GM19463 (cell line): ENCODE measurements around the gene DDO.
"Not testable (repeated sequence)": the region's sequence is repeated elsewhere in the genome, so short reads cannot be mapped to it uniquely, and the experiment has no call there.

Source experiments
- ATAC-seq: cut with Tn5 transposase; IDR thresholded peaks from one replicate; pipeline ENCODE4 v1.9.1; 2021; ENCODE audit warnings: mild to moderate bottlenecking, moderate library complexity; ENCODE audit not compliant: unreplicated experiment

DDO gene

DNA sequence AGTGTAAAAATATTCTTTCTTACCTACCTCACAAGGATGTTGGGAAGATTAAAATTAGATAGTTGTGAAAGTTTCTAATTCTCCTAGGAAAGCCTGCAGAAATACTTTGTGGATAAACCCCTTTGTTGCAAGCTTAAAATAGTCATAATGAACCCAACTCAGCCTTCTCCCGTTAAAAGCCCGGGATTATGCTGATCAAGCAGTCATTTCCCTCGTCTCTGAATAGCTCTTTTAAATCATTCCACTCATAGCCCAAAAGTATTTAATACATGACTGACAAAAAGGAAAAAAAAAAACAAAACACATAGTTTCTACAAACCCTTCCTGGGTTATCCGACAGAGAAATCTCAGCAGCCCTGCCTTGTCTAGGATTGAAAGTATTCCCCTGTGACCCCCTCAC lies 46.3 kb downstream of the DDO start:
- ATAC-seq, result no peak

DNA sequence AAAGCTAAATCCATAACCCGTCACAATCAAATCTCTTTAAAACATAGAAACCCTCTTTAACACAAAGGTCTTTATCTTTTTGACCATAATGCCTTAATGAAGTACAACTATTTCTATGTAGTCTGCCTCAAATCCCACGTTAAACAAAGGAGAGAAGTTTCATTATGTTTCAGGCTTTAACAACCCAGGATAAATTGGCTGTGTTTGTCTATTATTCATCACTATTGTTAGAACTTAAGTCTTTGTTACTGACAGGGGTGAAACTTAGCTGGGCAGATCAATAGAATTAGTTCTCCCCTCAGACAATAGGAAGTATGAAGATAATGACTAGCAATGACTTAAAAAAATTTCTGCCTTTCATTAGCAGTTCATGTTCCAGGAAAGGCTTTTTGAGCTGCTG lies 47.1 kb downstream of the DDO start:
- ATAC-seq, result no peak

DNA sequence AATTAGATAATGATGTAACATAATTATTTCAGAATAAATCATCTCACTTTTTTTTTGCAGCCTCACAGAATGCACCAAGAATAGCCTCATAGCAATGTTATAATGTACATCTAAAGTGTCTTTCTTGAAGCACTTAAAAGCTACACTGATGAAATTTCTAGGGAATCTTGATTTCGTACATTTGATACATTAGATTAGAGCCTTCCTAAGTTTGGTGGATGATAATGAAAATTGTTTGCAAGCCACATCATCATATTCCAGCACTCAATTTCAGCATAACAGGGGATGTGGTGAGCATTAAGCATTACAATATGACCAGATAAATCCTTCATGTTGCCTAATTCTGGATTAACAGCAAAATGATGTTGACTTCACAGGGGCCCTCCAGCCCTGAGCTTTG lies 47.5 kb downstream of the DDO start:
- ATAC-seq, result no peak

DNA sequence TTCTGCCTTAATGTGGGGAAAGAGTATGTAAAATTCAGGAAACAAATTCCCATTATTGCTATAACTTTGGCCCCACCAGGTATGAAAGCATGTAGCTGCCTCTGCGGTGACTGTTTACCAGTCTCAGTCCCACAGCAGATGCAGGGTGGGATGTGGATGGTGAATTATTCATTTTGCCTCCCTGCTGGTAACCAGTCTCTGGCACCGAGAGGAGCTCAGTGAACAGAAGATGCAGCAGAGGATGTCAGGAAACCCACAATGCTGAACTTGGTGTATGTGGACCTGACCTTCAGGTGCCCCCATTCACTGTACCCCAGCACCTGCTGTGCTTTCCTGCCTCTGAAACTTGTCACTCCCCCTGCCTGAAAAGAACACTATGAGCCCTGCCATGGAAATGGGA lies 48.4 kb downstream of the DDO start:
- ATAC-seq, result no peak

DNA sequence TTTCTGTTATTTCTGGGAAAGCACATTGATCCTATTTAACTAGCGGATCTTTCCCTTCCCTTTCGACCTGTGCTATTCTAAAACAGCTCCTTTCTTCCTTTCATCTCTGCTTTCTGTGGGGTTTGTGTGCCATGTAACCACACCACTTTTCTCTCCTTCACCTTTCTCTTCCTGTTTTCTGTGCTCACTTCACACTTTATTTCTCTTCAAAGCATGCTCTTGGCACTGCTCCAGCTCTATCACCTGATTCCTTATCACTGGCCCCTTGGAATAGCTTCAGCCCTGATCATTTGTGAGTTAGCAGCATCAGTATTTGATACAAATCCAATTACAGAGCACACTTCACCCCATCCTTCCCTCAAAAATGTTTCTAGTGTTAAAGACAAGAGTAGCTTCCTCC lies 49.1 kb downstream of the DDO start:
- no peak for ATAC-seq

DNA sequence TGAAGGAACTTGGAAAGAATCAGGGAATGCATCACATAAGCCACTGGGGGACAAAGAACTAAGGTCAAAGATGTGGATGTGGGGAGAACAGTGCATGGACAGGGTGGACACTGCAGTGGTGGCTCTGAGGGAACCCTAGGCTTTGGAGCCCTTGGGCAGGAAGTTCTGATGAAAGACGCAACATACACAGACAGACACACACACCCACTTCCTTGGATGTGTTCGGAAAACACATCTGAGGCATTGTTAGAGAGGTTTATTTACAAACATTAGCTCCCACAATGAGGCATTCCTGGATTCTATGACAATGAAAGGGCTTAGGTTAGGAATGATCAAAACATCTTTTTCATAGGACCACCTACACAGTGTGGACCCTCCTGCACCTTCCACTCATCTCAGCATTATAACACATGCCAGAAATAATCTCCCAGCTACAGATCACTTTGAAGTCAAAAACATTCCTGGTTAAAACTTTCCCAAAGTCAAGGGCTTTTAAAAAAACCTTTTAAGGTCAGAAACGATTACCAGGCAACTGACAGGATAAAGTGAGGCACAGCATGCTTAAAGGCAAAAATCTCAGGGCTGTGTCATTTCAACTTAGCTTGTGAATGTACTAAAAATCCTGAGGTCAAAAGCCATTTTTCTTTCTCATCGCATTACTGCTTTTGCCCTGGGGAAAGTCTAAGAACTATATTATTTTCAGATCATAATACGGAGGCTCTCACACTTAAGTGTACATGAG lies 50.8 kb downstream of the DDO start:
- ATAC-seq, result no peak

DNA sequence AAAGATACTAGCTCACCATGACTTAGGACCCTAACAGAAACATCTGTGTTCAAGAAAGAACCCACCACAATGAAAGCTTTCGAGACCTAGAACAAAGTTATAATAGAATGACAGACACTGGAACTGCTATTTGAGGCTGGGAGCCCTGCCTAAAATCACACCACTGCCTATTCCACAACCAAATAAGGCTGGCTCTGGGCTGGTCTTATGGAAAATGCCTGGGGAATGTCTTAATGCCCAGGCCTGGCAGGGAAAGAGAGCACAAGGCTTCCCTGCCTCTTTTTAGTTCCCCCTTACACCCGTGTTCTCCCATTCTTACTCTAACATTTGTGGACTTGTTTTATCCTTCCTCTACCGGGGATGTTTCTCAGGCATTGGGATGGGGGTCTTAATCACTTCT lies 51.6 kb downstream of the DDO start:
- no peak for ATAC-seq

DNA sequence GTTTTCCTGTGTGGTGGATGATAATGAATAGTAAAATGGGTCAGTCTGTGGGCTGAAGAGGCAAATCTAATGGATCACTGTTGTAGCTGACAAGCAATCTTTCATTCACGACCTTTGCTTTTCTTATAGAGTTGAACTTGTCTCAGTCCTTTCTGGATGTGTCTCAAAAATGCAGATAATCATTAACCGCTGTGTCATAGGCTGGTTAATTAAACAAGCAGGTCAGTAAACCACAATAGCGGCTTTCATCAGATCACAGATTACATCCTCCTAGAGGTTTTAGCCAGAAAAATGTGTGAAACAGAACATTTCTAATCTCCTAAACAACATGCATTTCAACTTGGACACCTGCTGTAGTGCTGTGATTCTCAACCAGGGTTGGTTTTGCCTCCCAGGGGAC lies 54.7 kb downstream of the DDO start:
- ATAC-seq, result no peak

DNA sequence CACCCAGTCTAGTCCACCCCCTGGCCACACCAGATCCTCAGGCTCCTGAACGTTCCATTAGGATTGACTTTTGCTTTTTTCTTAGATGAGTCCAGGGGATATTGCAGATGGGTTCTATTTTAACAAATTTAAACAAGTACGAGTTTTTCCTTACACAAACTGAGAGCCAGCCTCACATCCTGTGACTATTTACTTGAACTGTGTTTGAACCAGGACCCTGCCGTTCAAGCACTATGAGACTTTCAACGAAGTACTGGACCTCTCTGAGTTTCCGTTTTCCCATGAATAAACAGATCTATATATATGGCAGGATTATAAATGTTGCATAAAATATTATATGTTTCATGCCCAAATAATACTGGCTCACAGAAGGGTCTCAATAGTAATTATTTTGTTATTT lies 55.8 kb downstream of the DDO start:
- no peak for ATAC-seq

DNA sequence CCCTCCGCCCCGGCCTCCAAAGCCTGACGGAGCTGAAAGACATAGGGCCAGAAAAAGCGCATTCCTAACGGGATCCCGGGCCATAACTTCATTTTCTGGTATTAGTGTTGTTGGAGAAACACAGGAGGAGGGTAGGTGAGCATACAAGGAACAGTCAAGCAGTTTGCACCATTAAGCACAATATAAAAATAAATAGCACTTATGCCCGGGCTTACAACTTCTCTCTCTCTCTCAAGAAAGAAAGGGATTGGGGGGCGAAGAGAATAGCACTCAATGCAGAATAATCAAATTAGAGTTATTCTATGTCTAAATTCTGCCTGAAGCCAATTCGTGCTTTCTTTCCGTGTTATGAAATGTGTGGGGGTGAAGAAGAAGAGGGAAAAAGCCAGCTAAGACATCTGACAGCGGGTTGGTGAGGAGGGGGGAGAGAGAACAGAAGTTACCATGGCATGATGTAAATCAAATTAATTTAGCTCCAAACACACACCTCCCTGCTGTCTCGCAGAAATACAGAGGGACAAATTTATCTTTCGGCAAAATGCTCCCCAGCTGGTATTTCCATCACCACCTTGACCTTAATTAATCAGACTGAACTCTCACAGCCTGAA lies 56.7 kb downstream of the DDO start:
- no peak for ATAC-seq

DNA sequence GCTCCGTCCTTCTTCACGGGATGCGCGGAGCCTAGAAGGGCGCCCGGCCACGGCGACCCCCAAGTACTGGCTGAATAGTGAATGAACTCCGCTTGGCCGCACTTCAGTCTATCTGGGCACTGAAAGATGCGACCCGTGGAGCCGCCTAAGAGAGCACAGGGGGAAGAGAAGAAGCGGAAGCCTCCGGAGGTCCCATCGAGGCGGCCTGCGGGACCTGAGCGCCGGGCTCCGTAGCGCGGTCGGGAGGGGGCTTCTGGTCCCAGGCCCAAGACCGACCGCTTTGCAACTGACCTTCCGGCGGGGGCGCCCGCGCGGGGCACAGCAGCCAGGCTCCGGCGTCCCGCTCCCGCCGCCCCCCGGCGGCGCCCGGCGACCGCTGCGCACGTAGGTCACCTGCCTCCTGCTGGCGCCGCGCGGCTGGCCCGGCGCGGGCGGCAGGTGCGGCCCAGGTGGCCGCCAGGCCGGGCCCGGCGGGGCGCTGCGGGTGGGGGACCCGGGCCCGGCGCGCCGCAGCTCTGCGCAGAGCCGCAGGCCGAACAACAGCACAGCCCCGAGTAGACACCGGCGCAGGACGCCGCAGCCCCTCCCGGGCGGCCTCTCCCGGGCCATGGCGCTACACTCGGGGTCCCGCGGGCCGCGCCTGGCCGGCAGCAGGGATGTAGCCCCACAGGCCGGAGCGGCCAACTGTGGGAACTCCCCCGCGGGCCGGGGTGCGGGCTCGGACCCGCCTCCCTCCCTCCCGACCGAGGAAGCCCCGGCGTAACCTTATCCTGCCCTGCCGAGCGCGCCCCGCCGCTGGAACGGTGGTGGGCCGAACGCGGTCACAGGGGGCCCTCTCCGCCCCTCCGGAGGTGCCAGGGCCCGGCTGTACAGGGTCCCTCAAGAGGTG lies 57.5 kb downstream of the DDO start, which contains the start of gene METTL24:
Gene METTL24 (minus strand): TSS at position 686 of the 889 bp plus-strand sequence. CDS start 77 bp downstream, at position 609.
- ATAC-seq, result no peak

DNA sequence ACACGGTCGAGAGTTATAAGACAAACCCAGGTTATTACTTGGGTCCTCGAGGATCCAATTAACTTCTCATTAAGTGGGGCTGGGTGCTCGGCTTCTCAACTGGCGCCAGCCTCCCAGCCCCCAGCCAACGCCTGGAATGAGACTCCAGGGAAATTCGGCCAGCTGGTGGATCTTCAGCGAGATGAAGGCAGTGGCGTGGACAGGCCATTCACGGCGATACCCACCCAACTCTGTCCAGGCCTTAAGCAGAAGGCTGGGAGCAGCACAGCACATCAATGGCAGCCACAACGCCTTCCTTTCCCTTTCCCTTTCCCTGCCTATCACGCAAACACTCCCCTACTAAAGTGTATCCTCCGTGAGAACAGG lies 58.1 kb downstream of the DDO start:
- no peak for ATAC-seq

DNA sequence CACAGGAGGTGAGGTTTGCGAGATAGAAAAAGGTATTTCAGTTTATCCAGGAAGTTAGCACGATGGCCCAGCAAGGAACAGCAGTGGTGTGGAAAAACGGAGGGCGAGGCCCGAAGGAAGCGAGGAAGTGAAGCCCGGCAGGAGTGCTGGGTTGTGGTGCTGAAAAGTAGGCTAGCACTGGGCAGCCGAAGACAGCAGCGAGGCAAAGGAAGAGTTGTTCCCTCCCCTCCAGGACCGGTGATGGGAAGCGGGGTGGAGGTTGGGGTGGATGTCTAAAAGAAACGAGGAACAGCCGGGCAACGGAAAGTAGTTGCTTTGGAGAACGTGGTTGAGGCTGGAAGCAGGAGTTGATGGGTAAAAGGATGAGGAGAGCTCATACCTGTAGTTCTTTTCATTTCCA lies 58.6 kb downstream of the DDO start:
- no peak for ATAC-seq

DNA sequence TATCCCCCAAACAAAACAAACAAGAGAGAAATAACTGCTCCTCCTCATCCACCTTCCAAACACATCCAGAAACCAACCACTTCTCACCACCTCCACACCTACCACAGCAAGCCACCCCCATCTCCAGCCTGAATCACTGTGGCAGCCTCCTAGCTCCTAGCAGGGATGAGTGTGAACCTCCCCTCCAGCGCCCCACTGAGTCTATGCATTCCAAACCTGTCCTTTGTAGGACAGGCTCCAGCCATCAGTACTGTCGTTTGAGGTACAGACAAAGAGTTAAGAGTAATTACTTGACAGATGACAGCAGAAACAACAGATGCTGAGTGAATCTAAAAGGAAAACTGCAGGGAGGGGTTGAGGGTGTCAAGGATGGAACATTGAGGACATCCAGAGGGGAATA lies 59.6 kb downstream of the DDO start:
- ATAC-seq, result no peak

DNA sequence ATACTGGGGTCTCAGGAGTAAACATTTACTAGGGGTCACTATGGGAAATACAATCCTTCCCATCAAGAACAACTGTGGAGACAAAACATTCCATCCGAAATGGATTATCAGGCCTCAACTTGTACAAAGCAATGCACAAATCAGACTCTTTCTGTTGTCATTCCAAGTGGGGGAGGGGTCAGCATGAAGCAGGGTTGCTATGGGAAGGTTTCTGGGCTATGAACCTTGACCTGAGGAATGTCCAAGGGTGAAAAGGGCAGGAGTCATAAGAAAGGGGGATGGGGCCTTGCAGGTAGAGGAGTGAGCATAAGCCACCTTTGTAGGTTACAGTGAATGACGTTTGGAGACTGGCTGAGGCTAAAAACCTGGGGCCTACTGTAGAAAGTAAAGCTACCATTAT lies 60.4 kb downstream of the DDO start:
- no peak for ATAC-seq

DNA sequence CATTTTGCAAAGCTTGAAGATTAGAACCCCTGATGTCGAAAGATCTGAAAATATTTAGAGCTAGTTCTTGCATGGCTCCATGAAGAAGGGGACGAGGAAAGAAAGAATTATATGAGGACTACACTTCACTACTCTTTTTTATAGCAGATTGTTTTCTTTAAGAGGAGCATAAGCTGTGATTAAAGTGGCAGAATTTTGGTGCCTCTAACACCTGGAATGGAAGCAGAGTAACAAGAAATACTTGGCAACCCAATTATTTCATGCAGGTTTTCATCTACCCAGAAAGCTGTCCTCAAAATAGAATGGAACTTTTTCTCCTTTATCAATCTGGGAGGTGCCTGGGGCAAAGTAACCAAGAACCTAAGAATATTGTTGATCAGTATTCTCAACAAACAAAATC lies 61.2 kb downstream of the DDO start:
- ATAC-seq, result no peak

DNA sequence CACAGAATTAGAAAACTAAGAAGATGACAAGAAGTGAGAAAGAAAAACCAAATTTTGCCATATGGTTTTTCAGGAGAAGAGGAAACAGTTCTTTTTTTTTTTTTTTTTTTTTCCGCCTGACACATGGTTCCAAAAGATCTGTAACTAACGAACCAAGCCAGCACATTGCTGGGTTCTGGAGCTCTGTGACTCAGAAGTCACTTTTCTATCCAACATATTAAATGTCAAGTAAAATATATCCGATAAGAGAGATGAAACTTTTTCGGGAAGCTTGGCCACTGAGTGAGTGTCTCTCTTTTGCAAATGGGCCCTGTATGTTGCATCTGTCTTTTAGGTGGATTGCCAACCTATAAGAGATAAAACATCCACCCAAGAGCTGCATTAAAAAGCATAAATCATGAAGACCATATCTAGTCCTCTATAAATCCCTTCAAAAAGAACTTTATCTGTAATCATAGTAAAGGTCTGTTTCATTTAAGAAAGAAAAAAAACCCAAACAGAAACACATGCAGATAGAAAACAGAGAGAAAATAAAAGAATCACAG lies 61.8 kb downstream of the DDO start:
- ATAC-seq, result no peak

DNA sequence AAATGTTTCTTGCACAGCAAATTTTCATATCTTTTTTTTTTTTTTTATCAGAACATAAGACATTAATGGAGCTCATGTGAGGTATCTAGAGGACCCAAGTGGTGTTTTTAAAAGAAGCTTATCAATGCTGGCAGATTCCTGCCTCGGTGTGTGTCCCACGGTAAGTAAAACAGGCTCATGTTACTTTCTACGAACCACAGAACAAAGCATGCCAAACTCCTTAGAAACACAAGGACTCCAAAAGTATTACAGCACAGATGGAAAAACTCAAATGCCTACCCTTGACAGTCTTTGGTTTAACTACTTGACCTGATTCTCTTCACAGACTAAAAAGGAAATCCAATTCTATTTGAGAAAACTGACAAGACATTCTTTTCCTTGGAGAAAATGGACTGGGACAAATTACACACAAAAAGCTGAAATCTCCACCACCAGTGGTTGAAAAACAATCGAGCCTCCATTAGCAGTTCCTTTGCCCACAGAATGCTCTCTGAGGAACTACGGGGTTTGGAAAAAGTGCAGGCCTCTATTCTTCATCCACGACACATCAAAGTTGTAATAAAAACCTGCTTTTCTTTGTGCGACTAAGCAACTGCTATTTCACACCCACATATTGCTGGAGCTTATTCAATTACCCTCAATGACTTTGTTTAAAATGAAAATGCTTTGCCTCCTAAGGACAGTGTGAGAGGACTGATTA lies 62.7 kb downstream of the DDO start:
- ATAC-seq, result no peak

DNA sequence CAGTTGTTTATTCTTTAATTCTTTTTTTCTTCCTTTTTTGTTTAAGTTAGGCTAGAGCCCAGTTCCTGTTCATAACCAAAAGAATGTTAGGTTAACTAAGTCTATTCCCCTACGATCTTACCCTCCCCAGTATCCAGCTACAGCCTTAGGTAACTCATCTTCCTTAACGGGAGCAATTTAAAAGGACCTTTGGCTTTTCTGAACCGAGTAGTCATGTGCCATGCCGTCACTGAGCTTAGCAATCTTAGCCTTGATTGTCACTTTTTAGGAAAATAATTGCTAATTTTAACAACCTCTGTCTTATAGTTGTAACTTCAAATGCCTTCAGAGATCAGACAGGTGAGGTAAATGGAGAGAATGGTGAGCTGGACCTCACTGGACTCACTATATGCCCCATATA lies 63.4 kb downstream of the DDO start:
- no peak for ATAC-seq

DNA sequence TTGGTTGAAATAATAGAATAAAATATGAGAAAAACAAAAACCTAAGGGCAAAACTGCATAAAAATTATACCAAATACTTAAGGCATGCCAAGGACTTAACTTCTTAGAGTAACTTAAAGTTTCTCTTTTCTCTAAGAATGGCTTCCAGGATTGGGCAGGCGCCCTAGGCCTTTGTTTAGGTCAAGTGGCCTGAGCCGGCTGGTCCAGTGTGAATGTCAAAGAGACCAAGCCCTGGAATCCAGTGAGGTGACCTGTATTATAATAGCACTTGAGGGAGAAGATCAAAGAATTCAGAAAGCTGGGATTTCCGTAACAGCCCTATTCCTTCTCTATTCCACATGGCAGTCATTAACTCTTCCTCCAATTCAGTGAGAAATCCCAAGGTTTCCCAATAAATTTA lies 63.8 kb downstream of the DDO start:
- no peak for ATAC-seq

DNA sequence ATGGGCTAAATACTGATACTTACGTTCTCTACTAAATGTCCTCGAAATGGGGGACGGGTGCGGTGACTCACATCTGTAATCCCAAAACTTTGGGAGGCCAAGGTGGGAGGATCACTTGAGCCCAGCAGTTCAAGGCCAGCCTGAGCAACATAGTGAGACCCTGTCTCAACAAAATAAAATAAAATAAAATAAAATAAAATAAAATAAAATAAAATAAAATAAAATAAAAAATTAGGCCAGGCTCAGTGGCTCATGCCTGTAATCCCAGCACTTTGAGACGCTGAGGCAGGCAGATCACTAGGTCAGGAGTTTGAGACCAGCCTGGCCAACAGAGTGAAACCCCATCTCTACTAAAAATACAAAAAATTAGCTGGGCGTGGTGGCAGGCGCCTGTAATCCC lies 64.8 kb downstream of the DDO start:
- ATAC-seq, result not testable (repeated sequence)
